ENCODE measurements around the gene TGFBR3.
"Not testable (repeated sequence)": the region's sequence is repeated elsewhere in the genome, so short reads cannot be mapped to it uniquely, and the experiment has no call there.

The TGFBR3 gene

GRCh38 chr1:91846007-91846638 lies 39.8 kb downstream of the TGFBR3 start:
- TF ChIP-seq CTCF (IDR thresholded peaks at IDR 0.05; ENCODE audit: control insufficient read depth, insufficient read depth, low read depth, low read length, missing control alignments), result no peak
- no peak overlapping the region for H3K4me3 ChIP-seq (ENCODE audit: control insufficient read depth, low read depth, low read length)
- DNase-seq (ENCODE audit: low read depth), result no peak

- no peak overlapping the region for H3K4me3 ChIP-seq (ENCODE audit: control insufficient read depth, low read depth, low read length)
- TF ChIP-seq CTCF (IDR thresholded peaks at IDR 0.05; ENCODE audit: control insufficient read depth, insufficient read depth, low read depth, low read length, missing control alignments), result no peak
- DNase-seq (ENCODE audit: low read depth), result peak; percentile 98
Observed at GRCh38 chr1:91844862-91845528, 41.0 kb downstream of the TGFBR3 start.

GRCh38 chr1:91843843-91844242 lies 42.1 kb downstream of the TGFBR3 start:
- no peak for DNase-seq (ENCODE audit: low read depth)
- no peak for TF ChIP-seq CTCF (IDR thresholded peaks at IDR 0.05; ENCODE audit: control insufficient read depth, insufficient read depth, low read depth, low read length, missing control alignments)

GRCh38 chr1:91842563-91842962 lies 43.4 kb downstream of the TGFBR3 start:
- TF ChIP-seq CTCF (IDR thresholded peaks at IDR 0.05; ENCODE audit: control insufficient read depth, insufficient read depth, low read depth, low read length, missing control alignments), result no peak
- DNase-seq (ENCODE audit: low read depth), result no peak
- H3K4me3 ChIP-seq (ENCODE audit: control insufficient read depth, low read depth, low read length), result no peak overlapping the region

More at GRCh38 chr1:91843843-91844242, 42.1 kb downstream of the TGFBR3 start:
- H3K4me3 ChIP-seq (ENCODE audit: control insufficient read depth, low read depth, low read length), result no peak overlapping the region

- no peak for DNase-seq (ENCODE audit: low read depth)
- no peak for TF ChIP-seq CTCF (IDR thresholded peaks at IDR 0.05; ENCODE audit: control insufficient read depth, insufficient read depth, low read depth, low read length, missing control alignments)
- H3K4me3 ChIP-seq (ENCODE audit: control insufficient read depth, low read depth, low read length), result no peak overlapping the region
Observed at GRCh38 chr1:91842056-91842455, 43.9 kb downstream of the TGFBR3 start.

GRCh38 chr1:91840276-91840675 lies 45.7 kb downstream of the TGFBR3 start:
- not testable (repeated sequence) for H3K4me3 ChIP-seq (ENCODE audit: control insufficient read depth, low read depth, low read length); DNase-seq (ENCODE audit: low read depth)

- DNase-seq (ENCODE audit: low read depth), result no peak
- no peak for TF ChIP-seq CTCF (IDR thresholded peaks at IDR 0.05; ENCODE audit: control insufficient read depth, insufficient read depth, low read depth, low read length, missing control alignments)
Observed at GRCh38 chr1:91836331-91837040, 49.5 kb downstream of the TGFBR3 start.

More at GRCh38 chr1:91836331-91837040, 49.5 kb downstream of the TGFBR3 start:
- H3K4me3 ChIP-seq (ENCODE audit: control insufficient read depth, low read depth, low read length), result no peak overlapping the region

All from AG09309 (cell line).